Endothelial cell of umbilical vein (primary cell): Measurements from ENCODE around the gene ZMYM5. TPM values are rescaled to one million over a fixed set of nuclear protein-coding genes. Genes with fewer than 3 reads are reported as not detected.

Experiments
- BruUV-seq: library from RNA; stranded (reverse); fragments of 400-500 nt; replicated peaks from 2 replicates; lab custom pipeline; 2021; lab: Mats Ljungman, UMichigan
- CTCF ChIA-PET: fragments of 300-600, 350-600 bp; sonication (Branson Sonifier 250); formaldehyde crosslinking; loops from one replicate; lab custom pipeline; 2021; ENCODE audit warnings: antibody characterized with exemption, inconsistent platforms; lab: Charles Lee
- POLR2A ChIA-PET: fragments of 300-600, 350-600 bp; sonication (Branson Sonifier 250); formaldehyde crosslinking; loops from one replicate; lab custom pipeline; 2021; ENCODE audit warnings: antibody characterized with exemption, inconsistent platforms; lab: Charles Lee
- DNase-seq: peaks from one replicate; pipeline ENCODE4 v3.0.0-alpha.2; 2011; ENCODE audit warnings: low read depth, low spot score
- FAIRE-seq: peaks from 2 replicates; lab custom pipeline; 2011; peaks lifted over from hg19 to GRCh38; lab: Jason Lieb, UNC
- H2AFZ ChIP-seq: 2 replicates; pipeline ENCODE4 v1.6.0; 2012; ENCODE audit warnings: low read depth, low read length, control low read depth, inconsistent platforms
- H3K27ac ChIP-seq: 2 replicates; pipeline ENCODE4 v1.5.1; 2011; ENCODE audit warnings: low read depth, mild to moderate bottlenecking, control low read depth, low read length, moderate library complexity; ENCODE audit not compliant: insufficient read depth
- H3K27me3 ChIP-seq, 2 experiments: 2 replicates each; pipeline versions ENCODE4 v1.6.0 to v1.6.1; 2011; ENCODE audit warnings: low read length in 2 of 2, mixed read lengths in 1 of 2; ENCODE audit not compliant: control insufficient read depth in 2 of 2, insufficient read depth in 2 of 2
- H3K36me3 ChIP-seq, 2 experiments: 2 replicates in 1 of 2; 3 replicates in 1 of 2; pipeline ENCODE4 v1.5.1; 2011; ENCODE audit warnings: low read length in 2 of 2, mild to moderate bottlenecking in 1 of 2, moderate library complexity in 1 of 2; ENCODE audit not compliant: control insufficient read depth in 2 of 2, insufficient read depth in 2 of 2; ENCODE audit errors: extremely low read depth in 1 of 2
- H3K4me1 ChIP-seq: 3 replicates; pipeline ENCODE4 v1.5.1; 2011; ENCODE audit warnings: mild to moderate bottlenecking, low read length; ENCODE audit not compliant: control insufficient read depth, insufficient read depth; ENCODE audit errors: extremely low read depth
- H3K4me2 ChIP-seq: 2 replicates; pipeline ENCODE4 v1.6.1; 2011; ENCODE audit warnings: low read length, control low read depth, mixed read lengths; ENCODE audit not compliant: insufficient read depth
- H3K4me3 ChIP-seq, 3 experiments: fragments of 200-600 bp in 1 of 3; sonication (generic), shearing (Covaris generic) in 1 of 3; replicated peaks in 1 of 3; 2 replicates each; pipeline ENCODE4 v1.5.1; 2011 to 2016; ENCODE audit warnings: control low read depth in 3 of 3, low read length in 3 of 3, mild to moderate bottlenecking in 2 of 3, inconsistent platforms in 1 of 3, low read depth in 1 of 3, moderate library complexity in 1 of 3; ENCODE audit not compliant: insufficient read depth in 1 of 3
- H3K79me2 ChIP-seq: 2 replicates; pipeline ENCODE4 v1.6.0; 2012; ENCODE audit warnings: low read length, inconsistent platforms; ENCODE audit not compliant: control insufficient read depth, insufficient read depth
- H3K9ac ChIP-seq: replicated peaks from 2 replicates; pipeline ENCODE3; 2011; ENCODE audit warnings: low read length, control low read depth; ENCODE audit not compliant: insufficient read depth; ENCODE audit errors: extremely low read depth
- H3K9me1 ChIP-seq: replicated peaks from 3 replicates; pipeline ENCODE4 v1.6.0; 2011; ENCODE audit warnings: mild to moderate bottlenecking, low read length; ENCODE audit not compliant: control insufficient read depth, insufficient read depth; ENCODE audit errors: extremely low read depth
- H3K9me3 ChIP-seq: replicated peaks from 2 replicates; pipeline ENCODE4 v1.5.1; 2012; ENCODE audit warnings: low read length, inconsistent platforms; ENCODE audit not compliant: control insufficient read depth, insufficient read depth
- H4K20me1 ChIP-seq: replicated peaks from 2 replicates; pipeline ENCODE3; 2011; ENCODE audit warnings: mild to moderate bottlenecking, low read length; ENCODE audit not compliant: control insufficient read depth, insufficient read depth; ENCODE audit errors: extremely low read depth
- CTCF ChIP-seq, 2 donors: IDR thresholded peaks; 1 replicate in 1 of 2; 2 replicates in 1 of 2; pipeline ENCODE4 v1.5.1; 2011; ENCODE audit warnings: low read length in 2 of 2, mild to moderate bottlenecking in 2 of 2, moderate library complexity in 2 of 2, control low read depth in 1 of 2, inconsistent platforms in 1 of 2, low read depth in 1 of 2; ENCODE audit not compliant: insufficient read depth in 1 of 2; ENCODE audit errors: extremely low read depth in 1 of 2
- GATA2 ChIP-seq: IDR thresholded peaks from 2 replicates; pipeline ENCODE4 v1.7.0; 2011; ENCODE audit warnings: low read depth, mild to moderate bottlenecking, moderate library complexity, mixed read lengths, low read length; ENCODE audit not compliant: insufficient read length, insufficient read depth
- MAX ChIP-seq: IDR thresholded peaks from 2 replicates; pipeline ENCODE4 v1.6.1; 2011; ENCODE audit not compliant: insufficient read depth, insufficient read length
- dilution Hi-C: fragments of 300-500 bp; cut with MboI; formaldehyde crosslinking; loops from one replicate; pipeline ENCODE4 v1.15.0; 2019; ENCODE audit warnings: low sequenced_read_pairs; ENCODE audit not compliant: extremely low pct_ligation_motif_present
- intact Hi-C: fragments of 100-400 bp; cut with micrococcal nuclease; formaldehyde crosslinking; loops from one replicate; pipeline ENCODE4 v1.10.0; 2022
- polyA plus RNA-seq, 4 experiments: library from polyadenylated mRNA; depleted of rRNA in 3 of 4; stranded (reverse) in 3 of 4; unstranded in 1 of 4; fragments of >200 nt; gene quantifications; 2 replicates each; pipeline versions ENCODE4 v1.2.1 to v1.2.3, GENCODE V29; 2011 to 2012; ENCODE audit warnings: missing spikeins in 1 of 4
- total RNA-seq: library from RNA; stranded (reverse); gene quantifications from 2 replicates; pipeline ENCODE4 v1.2.3, GENCODE V29; 2021

ZMYM5 gene
- total and polyA plus RNA-seq, 2 donors (not counting 3 experiments of a cell fraction or from before 2014, with no cell fraction given), result 4.9 to 10.1 TPM

GRCh38 chr13:19864746-19865309 is 1.4 kb upstream of the ZMYM5 start:
- FAIRE-seq (peak; percentile 92), DNase-seq (peak; percentile 75)
- no TSS peak for BruUV-seq
- H3K9me1 ChIP-seq, result no peaks in the 10 kb centered on the region
- no peaks in the 10 kb centered on the region for H4K20me1 ChIP-seq
- no peaks in the 10 kb centered on the region for H3K9me3 ChIP-seq
- H2AFZ ChIP-seq, result peak overlapping the region; percentile 97
- intact Hi-C loops, result loop anchor here (5.0 kb wide), 2 partner anchors 233 to 297 kb away; partner anchors contain the start of genes GJA3 and MPHOSPH8
- peaks cover 28% of the 10 kb centered on the region for H3K79me2 ChIP-seq
- H3K4me2 ChIP-seq, result peak overlapping the region; percentile 63
- dilution Hi-C loops, result no loop called here
- H3K4me1 ChIP-seq, result peaks cover 30% of the 10 kb centered on the region
- no peaks in the 10 kb centered on the region for H3K36me3 ChIP-seq
- ChIA-PET POLR2A (interaction anchor here (0.5 to 3.0 kb wide), 2 partner anchors 19 to 78 kb away, joined by 7 to 14 read pairs; no protein-coding TSS in a partner anchor), CTCF (interaction anchor here (0.7 to 1.4 kb wide), 6 partner anchors 9 to 22 kb away, joined by 3 to 12 read pairs (median 4); no protein-coding TSS in a partner anchor)
- H3K4me3 ChIP-seq, result peak overlapping the region; percentile 56 to 60 (median 59)
- TF ChIP-seq GATA2, result no peak
- peak; percentile 18 for TF ChIP-seq MAX
- TF ChIP-seq CTCF (IDR thresholded peaks at IDR 0.05; ENCODE audit: extremely low read depth in 1 of 2, insufficient read depth in 1 of 2, low read depth in 1 of 2, low read length in 2 of 2), result peak; percentile 46 to 61
- H3K27me3 ChIP-seq, result no peaks in the 10 kb centered on the region
- peak overlapping the region; percentile 81 for H3K27ac ChIP-seq
- H3K9ac ChIP-seq, result peak overlapping the region; percentile 79
